HG03342 (cell line): Measurements from ENCODE around the gene HIP1.
"Not testable (repeated sequence)": the region's sequence is repeated elsewhere in the genome, so short reads cannot be mapped to it uniquely, and the experiment has no call there.

ENCODE experiments used
- ATAC-seq: cut with Tn5 transposase; IDR thresholded peaks from one replicate; pipeline ENCODE4 v1.9.1; 2021; ENCODE audit warnings: mild to moderate bottlenecking, moderate library complexity; ENCODE audit not compliant: unreplicated experiment

The HIP1 gene

GRCh38 chr7:75583255-75583654 is 155.5 kb downstream of the HIP1 start:
- ATAC-seq, result no peak

GRCh38 chr7:75579899-75580298 is 158.8 kb downstream of the HIP1 start:
- ATAC-seq, result no peak

GRCh38 chr7:75578081-75578480 is 160.7 kb downstream of the HIP1 start:
- no peak for ATAC-seq

GRCh38 chr7:75575488-75576121 is 163.1 kb downstream of the HIP1 start:
- ATAC-seq, result no peak

GRCh38 chr7:75573477-75574019 is 165.2 kb downstream of the HIP1 start:
- ATAC-seq, result no peak

GRCh38 chr7:75572814-75573213 is 165.9 kb downstream of the HIP1 start:
- ATAC-seq, result no peak

- no peak for ATAC-seq
Observed at GRCh38 chr7:75572396-75572795, 166.3 kb downstream of the HIP1 start.

GRCh38 chr7:75571209-75571608 is 167.5 kb downstream of the HIP1 start:
- ATAC-seq, result no peak

GRCh38 chr7:75569629-75570282 is 169.0 kb downstream of the HIP1 start:
- ATAC-seq, result not testable (repeated sequence)

- ATAC-seq, result no peak
Observed at GRCh38 chr7:75567948-75568595, 170.7 kb downstream of the HIP1 start.

GRCh38 chr7:75565132-75565837 is 173.5 kb downstream of the HIP1 start:
- ATAC-seq, result no peak

GRCh38 chr7:75563171-75563570 is 175.6 kb downstream of the HIP1 start:
- no peak for ATAC-seq

GRCh38 chr7:75559976-75560365 is 178.8 kb downstream of the HIP1 start:
- no peak for ATAC-seq

GRCh38 chr7:75559355-75559975 is 179.3 kb downstream of the HIP1 start:
- ATAC-seq, result no peak

- not testable (repeated sequence) for ATAC-seq
Observed at GRCh38 chr7:75556835-75557234, 181.9 kb downstream of the HIP1 start.

GRCh38 chr7:75555736-75556135 is 183.0 kb downstream of the HIP1 start:
- no peak for ATAC-seq

GRCh38 chr7:75546237-75547015 is 192.3 kb downstream of the HIP1 start:
- ATAC-seq, result no peak

- ATAC-seq, result no peak
Observed at GRCh38 chr7:75537731-75538130, 201.0 kb downstream of the HIP1 start.

- ATAC-seq, result no peak
Observed at GRCh38 chr7:75536940-75537538, 201.7 kb downstream of the HIP1 start.

GRCh38 chr7:75536491-75536890 is 202.2 kb downstream of the HIP1 start:
- ATAC-seq, result no peak
